HCT116 (cell line): ENCODE data around the gene DAP. TPM values are rescaled to one million over a fixed set of nuclear protein-coding genes. Genes with fewer than 3 reads are reported as not detected.

ENCODE experiments used
- ATAC-seq: fragments of 200-7000 bp; cut with Tn5 transposase; 2 replicates; pipeline ENCODE4 v1.9.1; 2020; ENCODE audit warnings: mild to moderate bottlenecking, moderate library complexity
- BruUV-seq: library from RNA; stranded (reverse); fragments of 400-500 nt; replicated peaks from 2 replicates; lab custom pipeline; 2021; lab: Mats Ljungman, UMichigan
- CTCF ChIA-PET: fragments of 300-600 bp; sonication (Branson Sonifier 250); formaldehyde crosslinking; loops from one replicate; lab custom pipeline; 2021; ENCODE audit warnings: antibody characterized with exemption; lab: Charles Lee
- POLR2A ChIA-PET: fragments of 300-600, 350-600 bp; sonication (Branson Sonifier 250); formaldehyde crosslinking; loops from one replicate; lab custom pipeline; 2021; ENCODE audit warnings: antibody characterized with exemption; lab: Charles Lee
- RAD21 ChIA-PET, 2 experiments: fragments of 300-600 bp; sonication (Branson Sonifier 250); formaldehyde crosslinking; loops; one replicate each; lab custom pipeline; 2023; ENCODE audit warnings: low total read pairs in 2 of 2; ENCODE audit not compliant: uncharacterized antibody in 2 of 2, unreplicated experiment in 2 of 2, low non-redundant PET in 1 of 2; lab: Charles Lee
- DNase-seq: peaks from one replicate; pipeline ENCODE4 v3.0.0-alpha.2; 2010; ENCODE audit warnings: low read depth, low spot score
- H2AFZ ChIP-seq: fragments of 200-600 bp; shearing (Covaris generic), sonication (generic); 2 replicates; pipeline ENCODE4 v1.6.1; 2017; ENCODE audit warnings: low read depth, mixed run types, mixed read lengths, antibody characterized with exemption, low read length; ENCODE audit not compliant: poor library complexity, severe bottlenecking
- H3K27ac ChIP-seq: 2 replicates; pipeline ENCODE4 v1.5.1; 2012; ENCODE audit warnings: low read depth, low read length
- H3K27me3 ChIP-seq: fragments of 200-600 bp; sonication (generic); 2 replicates; pipeline ENCODE4 v1.6.1; 2016; ENCODE audit warnings: mixed run types, low read length, mixed read lengths; ENCODE audit not compliant: insufficient read depth
- H3K36me3 ChIP-seq, 2 experiments: fragments of 200-500 bp in 1 of 2; fragments of 200-600 bp in 1 of 2; sonication (Bioruptor generic) in 1 of 2; sonication (generic) in 1 of 2; 2 replicates each; pipeline versions ENCODE4 v1.5.1 to v1.6.1; 2014 to 2016; ENCODE audit warnings: low read length in 2 of 2, inconsistent platforms in 1 of 2, mixed read lengths in 1 of 2, mixed run types in 1 of 2; ENCODE audit not compliant: insufficient read depth in 2 of 2, control insufficient read depth in 1 of 2
- H3K4me1 ChIP-seq, 2 experiments: fragments of 200-600 bp in 1 of 2; sonication (generic) in 1 of 2; 2 replicates each; pipeline versions ENCODE4 v1.5.1 to v1.6.1; 2012 to 2017; ENCODE audit warnings: low read length in 2 of 2, inconsistent platforms in 1 of 2, mild to moderate bottlenecking in 1 of 2, mixed read lengths in 1 of 2, mixed run types in 1 of 2, moderate library complexity in 1 of 2; ENCODE audit not compliant: insufficient read depth in 2 of 2, control insufficient read depth in 1 of 2
- H3K4me2 ChIP-seq: fragments of 200-600 bp; sonication (generic); 2 replicates; pipeline ENCODE4 v1.6.1; 2017; ENCODE audit warnings: mixed run types, low read length, mixed read lengths
- H3K4me3 ChIP-seq, 2 experiments: fragments of 200-600 bp in 1 of 2; sonication (generic) in 1 of 2; replicated peaks in 1 of 2; 2 replicates each; pipeline ENCODE4 v1.5.1; 2011 to 2016; ENCODE audit warnings: low read length in 2 of 2, control low read depth in 1 of 2, low read depth in 1 of 2, mild to moderate bottlenecking in 1 of 2, mixed read lengths in 1 of 2, mixed run types in 1 of 2
- H3K79me2 ChIP-seq: fragments of 200-600 bp; sonication (generic); 2 replicates; pipeline ENCODE4 v1.6.1; 2017; ENCODE audit warnings: mild to moderate bottlenecking, mixed run types, low read length, moderate library complexity, mixed read lengths; ENCODE audit not compliant: insufficient read depth
- H3K9ac ChIP-seq: fragments of 200-600 bp; sonication (generic); 2 replicates; pipeline ENCODE4 v1.6.1; 2016; ENCODE audit warnings: low read length, mixed read lengths
- H3K9me2 ChIP-seq: fragments of 200-600 bp; sonication (generic), shearing (Covaris generic); 2 replicates; pipeline ENCODE4 v1.6.1; 2017; ENCODE audit warnings: mixed run types, mild to moderate bottlenecking, moderate library complexity; ENCODE audit not compliant: insufficient read depth
- H3K9me3 ChIP-seq, 2 experiments: fragments of 200-500 bp in 1 of 2; fragments of 200-600 bp in 1 of 2; sonication (Bioruptor generic) in 1 of 2; sonication (generic) in 1 of 2; 2 replicates each; pipeline ENCODE4 v1.6.1; 2014 to 2017; ENCODE audit warnings: low read length in 2 of 2, mixed read lengths in 2 of 2, inconsistent platforms in 1 of 2, low read depth in 1 of 2, mild to moderate bottlenecking in 1 of 2, mixed run types in 1 of 2, moderate library complexity in 1 of 2; ENCODE audit not compliant: control insufficient read depth in 1 of 2, insufficient read depth in 1 of 2
- H4K20me1 ChIP-seq: fragments of 200-600 bp; sonication (generic), shearing (Covaris generic); 2 replicates; pipeline ENCODE4 v1.6.1; 2017; ENCODE audit warnings: mixed run types, mild to moderate bottlenecking, moderate library complexity; ENCODE audit not compliant: insufficient read depth
- EZH2 ChIP-seq: fragments of 200-600 bp; sonication (generic); IDR thresholded peaks from 2 replicates; pipeline ENCODE4 v1.6.1; 2017; ENCODE audit warnings: antibody characterized with exemption, mixed run types
- FOSL1 ChIP-seq: IDR thresholded peaks from 2 replicates; pipeline ENCODE4 v1.6.1; 2012; ENCODE audit warnings: low read depth
- SIN3A ChIP-seq: IDR thresholded peaks from 2 replicates; pipeline ENCODE4 v1.6.1; 2012; ENCODE audit warnings: low read depth
- TCF7L2 ChIP-seq: IDR thresholded peaks from 2 replicates; pipeline ENCODE4 v1.7.0; 2011; ENCODE audit warnings: borderline replicate concordance, inconsistent platforms; ENCODE audit not compliant: insufficient read depth, insufficient read length; ENCODE audit errors: extremely low read depth
- YY1 ChIP-seq: IDR thresholded peaks from 2 replicates; pipeline ENCODE4 v1.6.1; 2011; ENCODE audit warnings: low read length, low read depth, moderate library complexity, mild to moderate bottlenecking; ENCODE audit not compliant: insufficient replicate concordance; ENCODE audit errors: extremely low read depth
- intact Hi-C: fragments of 100-400 bp; cut with micrococcal nuclease; formaldehyde crosslinking; loops from 2 replicates; pipeline ENCODE4 v1.10.0; 2022
- total RNA-seq: library from RNA; stranded (reverse); gene quantifications from one replicate; pipeline ENCODE4 v1.2.1, GENCODE V29; 2021; ENCODE audit not compliant: unreplicated experiment
- TF ChIP-seq, protein P1 (sequence below): IDR thresholded peaks from 2 replicates; pipeline ENCODE4 v1.6.1; 2011; ENCODE audit warnings: mild to moderate bottlenecking, low read length, moderate library complexity; ENCODE audit not compliant: insufficient replicate concordance; ENCODE audit errors: extremely low read depth
- TF ChIP-seq, protein P2 (sequence below), 3 experiments: fragments of 200-600 bp in 1 of 3; sonication (generic) in 1 of 3; IDR thresholded peaks in 2 of 3; conservative IDR thresholded peaks in 1 of 3; 2 replicates each; pipeline ENCODE4 v1.5.1; 2012 to 2017; ENCODE audit warnings: low read depth in 2 of 3, low read length in 2 of 3, antibody characterized with exemption in 1 of 3, borderline replicate concordance in 1 of 3, control low read depth in 1 of 3, mild to moderate bottlenecking in 1 of 3, mixed read lengths in 1 of 3, mixed run types in 1 of 3, moderate library complexity in 1 of 3; ENCODE audit not compliant: insufficient read depth in 1 of 3

The DAP gene
- total RNA-seq, 1 experiment from 2014 or later = 59.1 TPM

DNA sequence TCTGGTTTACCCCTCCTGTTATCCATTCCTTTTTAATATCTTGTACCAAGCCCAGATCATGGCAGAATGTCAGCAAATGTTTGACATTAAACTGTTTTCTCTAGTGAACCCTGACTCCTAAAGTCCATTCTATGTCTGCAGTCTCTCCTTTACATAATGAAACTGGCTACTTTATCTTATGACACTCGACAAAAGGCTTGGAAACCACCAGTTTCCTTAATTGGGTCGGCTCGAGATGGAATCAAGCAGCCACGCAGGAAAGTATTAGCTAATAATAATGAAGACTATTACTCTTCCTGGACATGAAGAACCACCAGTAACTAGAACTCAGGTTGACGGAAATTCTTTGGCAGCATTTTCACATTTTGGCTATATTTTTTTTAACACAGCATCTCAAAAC is 17.5 kb downstream of the DAP start:
- ATAC-seq = no peak
- H3K4me1 ChIP-seq = no peaks in the 10 kb centered on the region
- H4K20me1 ChIP-seq = no peaks in the 10 kb centered on the region
- H3K4me2 ChIP-seq = no peak overlapping the region
- no peaks in the 10 kb centered on the region for H3K27me3 ChIP-seq
- H3K9me2 ChIP-seq = no peaks in the 10 kb centered on the region
- peaks cover 7 to 21% of the 10 kb centered on the region in 2 experiments; a peak in 2 of 4 replicates for H3K36me3 ChIP-seq
- no peak overlapping the region for H2AFZ ChIP-seq
- no peak for DNase-seq
- TF ChIP-seq, protein P1, sequence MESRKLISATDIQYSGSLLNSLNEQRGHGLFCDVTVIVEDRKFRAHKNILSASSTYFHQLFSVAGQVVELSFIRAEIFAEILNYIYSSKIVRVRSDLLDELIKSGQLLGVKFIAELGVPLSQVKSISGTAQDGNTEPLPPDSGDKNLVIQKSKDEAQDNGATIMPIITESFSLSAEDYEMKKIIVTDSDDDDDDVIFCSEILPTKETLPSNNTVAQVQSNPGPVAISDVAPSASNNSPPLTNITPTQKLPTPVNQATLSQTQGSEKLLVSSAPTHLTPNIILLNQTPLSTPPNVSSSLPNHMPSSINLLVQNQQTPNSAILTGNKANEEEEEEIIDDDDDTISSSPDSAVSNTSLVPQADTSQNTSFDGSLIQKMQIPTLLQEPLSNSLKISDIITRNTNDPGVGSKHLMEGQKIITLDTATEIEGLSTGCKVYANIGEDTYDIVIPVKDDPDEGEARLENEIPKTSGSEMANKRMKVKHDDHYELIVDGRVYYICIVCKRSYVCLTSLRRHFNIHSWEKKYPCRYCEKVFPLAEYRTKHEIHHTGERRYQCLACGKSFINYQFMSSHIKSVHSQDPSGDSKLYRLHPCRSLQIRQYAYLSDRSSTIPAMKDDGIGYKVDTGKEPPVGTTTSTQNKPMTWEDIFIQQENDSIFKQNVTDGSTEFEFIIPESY = no peak
- TF ChIP-seq FOSL1 (no peak), SIN3A (no peak), EZH2 (no peak), TCF7L2 (no peak)
- TF ChIP-seq, all 23 proteins: peak for 0
- Histone ChIP-seq H3K9me3 (peaks cover 9 to 10% of the 10 kb centered on the region in 2 experiments; a peak in 2 of 4 replicates), H3K4me3 (no peak overlapping the region), H3K27ac (no peak overlapping the region), H3K79me2 (peaks cover 7% of the 10 kb centered on the region), H3K9ac (no peak overlapping the region)
- intact Hi-C loops = no loop called here
- ChIA-PET POLR2A (no interaction called here), CTCF (no interaction called here), RAD21 (no interaction called here)
- BruUV-seq = no TSS peak

DNA sequence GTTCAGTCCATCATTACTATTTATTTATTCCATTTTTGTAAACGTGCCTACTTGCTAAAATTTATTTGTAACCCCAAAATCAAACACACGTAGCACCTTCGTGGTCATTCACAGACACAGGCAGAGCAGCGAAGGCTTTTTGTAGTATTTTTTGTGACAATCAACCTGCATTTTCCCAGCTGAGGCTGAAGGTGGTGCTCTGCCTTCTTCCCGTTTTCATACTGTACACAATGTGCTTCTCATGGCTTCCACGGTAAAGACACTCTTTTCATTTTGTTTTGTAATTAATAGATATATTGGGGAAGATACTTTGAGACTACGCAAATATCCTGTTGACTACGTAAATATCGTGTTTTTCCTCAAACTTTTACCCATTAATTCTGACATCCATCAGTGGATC is 19.4 kb downstream of the DAP start:
- no peaks in the 10 kb centered on the region for H4K20me1 ChIP-seq
- no peak for DNase-seq
- RAD21 ChIA-PET = no interaction called here

More for the DNA sequence above, 19.4 kb downstream of the DAP start:
- H3K27ac ChIP-seq = no peak overlapping the region
- intact Hi-C loops = no loop called here
- TF ChIP-seq, protein P2, sequence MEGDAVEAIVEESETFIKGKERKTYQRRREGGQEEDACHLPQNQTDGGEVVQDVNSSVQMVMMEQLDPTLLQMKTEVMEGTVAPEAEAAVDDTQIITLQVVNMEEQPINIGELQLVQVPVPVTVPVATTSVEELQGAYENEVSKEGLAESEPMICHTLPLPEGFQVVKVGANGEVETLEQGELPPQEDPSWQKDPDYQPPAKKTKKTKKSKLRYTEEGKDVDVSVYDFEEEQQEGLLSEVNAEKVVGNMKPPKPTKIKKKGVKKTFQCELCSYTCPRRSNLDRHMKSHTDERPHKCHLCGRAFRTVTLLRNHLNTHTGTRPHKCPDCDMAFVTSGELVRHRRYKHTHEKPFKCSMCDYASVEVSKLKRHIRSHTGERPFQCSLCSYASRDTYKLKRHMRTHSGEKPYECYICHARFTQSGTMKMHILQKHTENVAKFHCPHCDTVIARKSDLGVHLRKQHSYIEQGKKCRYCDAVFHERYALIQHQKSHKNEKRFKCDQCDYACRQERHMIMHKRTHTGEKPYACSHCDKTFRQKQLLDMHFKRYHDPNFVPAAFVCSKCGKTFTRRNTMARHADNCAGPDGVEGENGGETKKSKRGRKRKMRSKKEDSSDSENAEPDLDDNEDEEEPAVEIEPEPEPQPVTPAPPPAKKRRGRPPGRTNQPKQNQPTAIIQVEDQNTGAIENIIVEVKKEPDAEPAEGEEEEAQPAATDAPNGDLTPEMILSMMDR (IDR thresholded peaks at IDR 0.05 in 2 of 3, conservative IDR thresholded peaks at IDR 0.05 in 1 of 3; ENCODE audit: borderline replicate concordance in 1 of 3, insufficient read depth in 1 of 3, low read depth in 2 of 3, low read length in 2 of 3) = peak in 1 of 3 experiments; percentile 27; a peak in 2 of 6 replicates
- no peak for TF ChIP-seq YY1
- TF ChIP-seq, all 23 proteins: peak for 1
- ChIA-PET CTCF (no interaction called here), POLR2A (no interaction called here)
- no peak; the same call in 1 of the 2 replicates for ATAC-seq
- no peak overlapping the region for H3K4me3 ChIP-seq
- no peaks in the 10 kb centered on the region for H3K9me2 ChIP-seq
- H3K79me2 ChIP-seq = peaks cover 7% of the 10 kb centered on the region
- H3K9me3 ChIP-seq = peaks cover 9 to 10% of the 10 kb centered on the region in 2 experiments; a peak in 2 of 4 replicates
- no TSS peak for BruUV-seq
- H3K36me3 ChIP-seq = peaks cover 0 to 18% of the 10 kb centered on the region in 2 experiments; a peak in 1 of 4 replicates
- H3K4me2 ChIP-seq = no peak overlapping the region
- no peaks in the 10 kb centered on the region for H3K4me1 ChIP-seq
- H2AFZ ChIP-seq = no peak overlapping the region
- H3K27me3 ChIP-seq = no peaks in the 10 kb centered on the region
- no peak overlapping the region for H3K9ac ChIP-seq
